Endothelial cell of umbilical vein (primary cell): ENCODE measurements around the gene CNTNAP2. TPM values are rescaled to one million over a fixed set of nuclear protein-coding genes. Genes with fewer than 3 reads are reported as not detected.

Experiments used
- BruUV-seq: library from RNA; stranded (reverse); fragments of 400-500 nt; replicated peaks from 2 replicates; lab custom pipeline; 2021; lab: Mats Ljungman, UMichigan
- CTCF ChIA-PET: fragments of 300-600, 350-600 bp; sonication (Branson Sonifier 250); formaldehyde crosslinking; loops from one replicate; lab custom pipeline; 2021; ENCODE audit warnings: antibody characterized with exemption, inconsistent platforms; lab: Charles Lee
- POLR2A ChIA-PET: fragments of 300-600, 350-600 bp; sonication (Branson Sonifier 250); formaldehyde crosslinking; loops from one replicate; lab custom pipeline; 2021; ENCODE audit warnings: antibody characterized with exemption, inconsistent platforms; lab: Charles Lee
- DNase-seq: peaks from one replicate; pipeline ENCODE4 v3.0.0-alpha.2; 2011; ENCODE audit warnings: low read depth, low spot score
- FAIRE-seq: peaks from 2 replicates; lab custom pipeline; 2011; peaks lifted over from hg19 to GRCh38; lab: Jason Lieb, UNC
- H2AFZ ChIP-seq: 2 replicates; pipeline ENCODE4 v1.6.0; 2012; ENCODE audit warnings: low read depth, low read length, control low read depth, inconsistent platforms
- H3K27ac ChIP-seq: 2 replicates; pipeline ENCODE4 v1.5.1; 2011; ENCODE audit warnings: low read depth, mild to moderate bottlenecking, control low read depth, low read length, moderate library complexity; ENCODE audit not compliant: insufficient read depth
- H3K27me3 ChIP-seq, 2 experiments: 2 replicates each; pipeline versions ENCODE4 v1.6.0 to v1.6.1; 2011; ENCODE audit warnings: low read length in 2 of 2, mixed read lengths in 1 of 2; ENCODE audit not compliant: control insufficient read depth in 2 of 2, insufficient read depth in 2 of 2
- H3K36me3 ChIP-seq, 2 experiments: 2 replicates in 1 of 2; 3 replicates in 1 of 2; pipeline ENCODE4 v1.5.1; 2011; ENCODE audit warnings: low read length in 2 of 2, mild to moderate bottlenecking in 1 of 2, moderate library complexity in 1 of 2; ENCODE audit not compliant: control insufficient read depth in 2 of 2, insufficient read depth in 2 of 2; ENCODE audit errors: extremely low read depth in 1 of 2
- H3K4me1 ChIP-seq: 3 replicates; pipeline ENCODE4 v1.5.1; 2011; ENCODE audit warnings: mild to moderate bottlenecking, low read length; ENCODE audit not compliant: control insufficient read depth, insufficient read depth; ENCODE audit errors: extremely low read depth
- H3K4me2 ChIP-seq: 2 replicates; pipeline ENCODE4 v1.6.1; 2011; ENCODE audit warnings: low read length, control low read depth, mixed read lengths; ENCODE audit not compliant: insufficient read depth
- H3K4me3 ChIP-seq, 3 experiments: fragments of 200-600 bp in 1 of 3; sonication (generic), shearing (Covaris generic) in 1 of 3; replicated peaks in 1 of 3; 2 replicates each; pipeline ENCODE4 v1.5.1; 2011 to 2016; ENCODE audit warnings: control low read depth in 3 of 3, low read length in 3 of 3, mild to moderate bottlenecking in 2 of 3, inconsistent platforms in 1 of 3, low read depth in 1 of 3, moderate library complexity in 1 of 3; ENCODE audit not compliant: insufficient read depth in 1 of 3
- H3K79me2 ChIP-seq: 2 replicates; pipeline ENCODE4 v1.6.0; 2012; ENCODE audit warnings: low read length, inconsistent platforms; ENCODE audit not compliant: control insufficient read depth, insufficient read depth
- H3K9ac ChIP-seq: replicated peaks from 2 replicates; pipeline ENCODE3; 2011; ENCODE audit warnings: low read length, control low read depth; ENCODE audit not compliant: insufficient read depth; ENCODE audit errors: extremely low read depth
- H3K9me1 ChIP-seq: replicated peaks from 3 replicates; pipeline ENCODE4 v1.6.0; 2011; ENCODE audit warnings: mild to moderate bottlenecking, low read length; ENCODE audit not compliant: control insufficient read depth, insufficient read depth; ENCODE audit errors: extremely low read depth
- H3K9me3 ChIP-seq: replicated peaks from 2 replicates; pipeline ENCODE4 v1.5.1; 2012; ENCODE audit warnings: low read length, inconsistent platforms; ENCODE audit not compliant: control insufficient read depth, insufficient read depth
- H4K20me1 ChIP-seq: replicated peaks from 2 replicates; pipeline ENCODE3; 2011; ENCODE audit warnings: mild to moderate bottlenecking, low read length; ENCODE audit not compliant: control insufficient read depth, insufficient read depth; ENCODE audit errors: extremely low read depth
- EZH2 ChIP-seq: IDR thresholded peaks from 2 replicates; pipeline ENCODE4 v1.6.1; 2012; ENCODE audit warnings: borderline replicate concordance, low read depth, mild to moderate bottlenecking, moderate library complexity, low read length, inconsistent platforms; ENCODE audit not compliant: severe bottlenecking
- GATA2 ChIP-seq: IDR thresholded peaks from 2 replicates; pipeline ENCODE4 v1.7.0; 2011; ENCODE audit warnings: low read depth, mild to moderate bottlenecking, moderate library complexity, mixed read lengths, low read length; ENCODE audit not compliant: insufficient read length, insufficient read depth
- MYC ChIP-seq: IDR thresholded peaks from one replicate; pipeline ENCODE4 v1.6.1; 2011; ENCODE audit warnings: mild to moderate bottlenecking, low read depth, low read length
- POLR2AphosphoS5 ChIP-seq: IDR thresholded peaks from 2 replicates; pipeline ENCODE4 v1.6.1; 2012; ENCODE audit warnings: low read depth, mild to moderate bottlenecking, control low read depth, low read length, moderate library complexity; ENCODE audit not compliant: insufficient read depth
- dilution Hi-C: fragments of 300-500 bp; cut with MboI; formaldehyde crosslinking; loops from one replicate; pipeline ENCODE4 v1.15.0; 2019; ENCODE audit warnings: low sequenced_read_pairs; ENCODE audit not compliant: extremely low pct_ligation_motif_present
- intact Hi-C: fragments of 100-400 bp; cut with micrococcal nuclease; formaldehyde crosslinking; loops from one replicate; pipeline ENCODE4 v1.10.0; 2022
- polyA plus RNA-seq, 4 experiments: library from polyadenylated mRNA; depleted of rRNA in 3 of 4; stranded (reverse) in 3 of 4; unstranded in 1 of 4; fragments of >200 nt; gene quantifications; 2 replicates each; pipeline versions ENCODE4 v1.2.1 to v1.2.3, GENCODE V29; 2011 to 2012; ENCODE audit warnings: missing spikeins in 1 of 4
- total RNA-seq: library from RNA; stranded (reverse); gene quantifications from 2 replicates; pipeline ENCODE4 v1.2.3, GENCODE V29; 2021

CNTNAP2 gene
- total and polyA plus RNA-seq, 2 donors (not counting 3 experiments of a cell fraction or from before 2014, with no cell fraction given): not detected

GRCh38 chr7:148041156-148041555 lies 1924.6 kb downstream of the CNTNAP2 start:
- ChIA-PET POLR2A (no interaction called here), CTCF (no interaction called here)
- Histone ChIP-seq H3K79me2 (no peaks in the 10 kb centered on the region), H3K36me3 (no peaks in the 10 kb centered on the region), H3K9me3 (peaks cover 2% of the 10 kb centered on the region), H3K27ac (no peak overlapping the region), H3K27me3 (no peaks in the 10 kb centered on the region), H4K20me1 (no peaks in the 10 kb centered on the region), H3K4me3 (no peak overlapping the region), H2AFZ (no peak overlapping the region), H3K4me2 (no peak overlapping the region), H3K4me1 (no peaks in the 10 kb centered on the region), H3K9ac (no peak overlapping the region), H3K9me1 (no peaks in the 10 kb centered on the region)
- no peak for DNase-seq
- TF ChIP-seq POLR2AphosphoS5 (no peak), MYC (no peak)
- dilution Hi-C loops (no loop called here), intact Hi-C loops (no loop called here)
- FAIRE-seq: no peak
- no TSS peak for BruUV-seq

GRCh38 chr7:148042935-148043631 lies 1926.5 kb downstream of the CNTNAP2 start:
- dilution Hi-C loops: no loop called here

More at GRCh38 chr7:148042935-148043631, 1926.5 kb downstream of the CNTNAP2 start:
- Histone ChIP-seq H3K36me3 (no peaks in the 10 kb centered on the region), H2AFZ (no peak overlapping the region), H4K20me1 (no peaks in the 10 kb centered on the region), H3K4me3 (no peak overlapping the region), H3K27me3 (no peaks in the 10 kb centered on the region), H3K9me3 (peaks cover 2% of the 10 kb centered on the region), H3K9ac (no peak overlapping the region), H3K79me2 (no peaks in the 10 kb centered on the region), H3K4me1 (no peaks in the 10 kb centered on the region), H3K9me1 (no peaks in the 10 kb centered on the region), H3K27ac (no peak overlapping the region), H3K4me2 (no peak overlapping the region)
- DNase-seq: no peak
- ChIA-PET POLR2A (no interaction called here), CTCF (no interaction called here)
- no peak for FAIRE-seq
- no peak for TF ChIP-seq GATA2
- TF ChIP-seq EZH2: no peak
- BruUV-seq: no TSS peak
- intact Hi-C loops: no loop called here
